HG03025 (cell line): ENCODE data around the gene BNIP1.
"Not testable (repeated sequence)": the region's sequence is repeated elsewhere in the genome, so short reads cannot be mapped to it uniquely, and the experiment has no call there.

Experiments used
- ATAC-seq: cut with Tn5 transposase; IDR thresholded peaks from one replicate; pipeline ENCODE4 v1.9.1; 2021; ENCODE audit warnings: mild to moderate bottlenecking, moderate library complexity; ENCODE audit not compliant: unreplicated experiment, low FRiP score

The BNIP1 gene

DNA sequence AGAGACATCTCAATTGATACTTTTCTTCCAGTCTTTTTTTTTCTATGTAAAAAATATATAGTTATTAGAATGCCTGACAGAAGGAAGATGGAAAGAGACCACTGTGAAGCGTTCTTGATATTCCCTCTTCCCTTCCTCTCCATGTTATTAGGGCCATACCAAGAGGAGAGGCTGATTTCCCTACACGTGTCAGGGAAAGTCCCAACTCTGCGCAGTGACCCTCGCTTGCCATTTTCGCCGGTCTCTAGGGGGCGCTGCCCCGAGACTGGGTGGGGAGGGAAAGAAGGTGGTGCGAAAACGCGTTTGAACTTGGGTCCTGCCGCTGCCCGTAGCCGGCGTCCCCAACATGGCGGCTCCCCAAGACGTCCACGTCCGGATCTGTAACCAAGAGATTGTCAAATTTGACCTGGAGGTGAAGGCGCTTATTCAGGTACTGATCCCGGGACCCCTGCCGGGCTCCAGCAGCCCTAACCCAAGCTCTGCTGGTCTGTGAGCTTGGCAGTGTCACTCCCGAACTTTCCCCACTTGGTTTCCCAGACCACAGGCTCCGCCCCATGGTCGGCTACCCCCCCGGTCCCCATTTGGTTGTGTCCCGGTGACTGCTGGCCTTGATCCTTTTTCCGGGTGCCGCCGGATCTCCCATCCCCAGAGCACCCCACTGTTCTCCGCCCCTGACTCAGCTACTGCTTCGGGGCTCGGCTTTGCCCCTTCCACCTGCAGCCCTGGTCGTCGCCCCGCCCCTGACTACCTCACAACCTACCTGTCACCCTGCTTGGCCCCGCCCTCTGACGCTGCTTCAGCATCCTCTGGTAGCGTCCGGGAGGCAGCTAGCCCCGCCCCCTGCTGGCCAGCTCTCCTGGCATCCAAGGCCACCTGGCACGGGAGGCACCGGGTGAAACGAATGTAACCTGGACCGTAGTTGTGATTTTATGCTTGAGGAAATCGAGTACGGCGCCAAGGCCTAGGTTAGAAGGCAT is at the start of gene BNIP1:
BNIP1 (plus strand) TSS at position 332 of the 977 bp plus-strand sequence; CDS start at position 347, 15 bp downstream.
- peak; percentile 92 for ATAC-seq

- ATAC-seq: no peak
These were observed 45.5 kb upstream of the BNIP1 start for GRCh38 chr5:173098787-173099186.

DNA sequence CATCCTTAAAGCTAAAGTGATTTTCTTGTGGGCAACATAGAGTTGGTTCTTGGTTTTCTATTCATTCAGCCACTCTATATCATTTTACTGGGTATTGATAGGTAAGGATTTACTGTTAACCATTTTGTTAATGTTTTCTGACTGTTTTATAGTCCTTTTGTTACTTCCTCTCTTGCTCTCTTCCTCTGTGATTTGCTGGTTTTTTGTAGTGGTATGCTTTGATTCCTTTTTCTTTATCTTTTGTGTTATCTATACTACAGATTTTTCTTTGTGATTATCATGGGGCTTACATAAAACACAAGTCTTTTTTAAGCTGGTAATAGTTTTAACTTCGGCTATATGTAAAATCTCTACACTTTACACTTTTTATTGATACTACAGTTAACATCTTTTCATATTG is 44.9 kb upstream of the BNIP1 start:
- no peak for ATAC-seq

- no peak for ATAC-seq
These were observed 43.1 kb upstream of the BNIP1 start for GRCh38 chr5:173101245-173101644.

DNA sequence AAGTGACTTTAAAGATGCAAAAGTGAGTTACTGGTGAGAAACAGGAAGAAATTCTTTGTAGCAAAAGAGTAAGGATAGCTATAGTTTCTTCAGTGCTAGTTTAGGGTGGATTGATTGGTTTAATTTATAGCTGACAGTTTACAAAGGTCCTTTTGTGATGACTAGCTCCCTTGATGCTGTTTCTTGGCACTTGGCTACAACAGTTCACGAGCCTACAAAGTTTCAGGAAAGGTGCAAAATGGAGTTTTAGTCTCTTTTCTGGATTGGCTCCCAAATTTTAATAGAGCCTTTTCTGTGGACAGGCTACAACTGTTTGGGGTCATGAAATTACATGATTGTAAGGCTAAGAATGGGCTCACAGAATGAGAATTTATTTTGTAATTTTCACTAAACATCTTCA is 40.9 kb upstream of the BNIP1 start:
- no peak for ATAC-seq

DNA sequence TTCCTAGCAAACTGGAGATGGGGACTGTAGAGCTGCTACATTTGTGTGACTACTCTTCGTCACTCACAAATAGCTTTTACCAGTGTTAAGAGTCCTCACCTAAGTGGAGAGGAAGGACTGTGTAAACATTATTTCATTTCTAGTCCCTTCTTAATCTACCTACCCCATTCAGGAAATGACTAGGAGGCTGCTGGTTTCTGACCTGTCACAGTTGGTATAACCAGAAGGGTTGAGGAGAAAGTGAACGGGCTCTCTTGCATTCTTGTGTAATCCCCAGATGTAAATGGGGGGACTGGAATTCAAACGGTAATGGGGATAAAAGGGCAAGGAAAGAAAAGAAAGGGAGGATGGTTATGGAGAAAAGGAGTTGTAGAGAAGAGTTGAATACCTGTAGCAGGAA is 35.4 kb upstream of the BNIP1 start:
- ATAC-seq: no peak

GRCh38 chr5:173114536-173114935 is 29.8 kb upstream of the BNIP1 start:
- no peak for ATAC-seq

- ATAC-seq: no peak
These were observed 24.6 kb upstream of the BNIP1 start for GRCh38 chr5:173119719-173120118.

DNA sequence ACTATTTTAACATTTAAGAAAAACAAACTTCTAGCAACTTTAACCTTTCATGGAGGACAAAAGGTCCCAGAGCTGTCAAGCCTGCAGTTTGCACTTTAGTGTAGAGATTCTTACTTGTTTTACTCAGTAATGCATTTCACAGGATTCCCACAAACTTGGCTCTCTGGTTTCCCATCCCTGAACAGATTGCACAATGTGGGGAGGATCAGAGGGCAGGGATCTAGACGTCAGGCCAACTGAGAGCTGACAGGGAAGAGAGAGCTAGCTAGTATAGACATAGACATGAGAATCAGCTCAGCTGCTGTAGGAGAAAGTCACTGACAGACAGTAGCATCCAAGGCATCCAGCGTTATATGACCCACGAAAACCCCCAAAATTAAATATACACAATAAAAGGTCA is 20.9 kb upstream of the BNIP1 start:
- no peak for ATAC-seq

GRCh38 chr5:173132166-173132565 is 12.2 kb upstream of the BNIP1 start:
- ATAC-seq: not testable (repeated sequence)

GRCh38 chr5:173138707-173139106 is 5.6 kb upstream of the BNIP1 start:
- no peak for ATAC-seq

- no peak for ATAC-seq
These were observed 4.7 kb upstream of the BNIP1 start for GRCh38 chr5:173139631-173140030.

GRCh38 chr5:173140769-173141168 is 3.6 kb upstream of the BNIP1 start:
- ATAC-seq: no peak

DNA sequence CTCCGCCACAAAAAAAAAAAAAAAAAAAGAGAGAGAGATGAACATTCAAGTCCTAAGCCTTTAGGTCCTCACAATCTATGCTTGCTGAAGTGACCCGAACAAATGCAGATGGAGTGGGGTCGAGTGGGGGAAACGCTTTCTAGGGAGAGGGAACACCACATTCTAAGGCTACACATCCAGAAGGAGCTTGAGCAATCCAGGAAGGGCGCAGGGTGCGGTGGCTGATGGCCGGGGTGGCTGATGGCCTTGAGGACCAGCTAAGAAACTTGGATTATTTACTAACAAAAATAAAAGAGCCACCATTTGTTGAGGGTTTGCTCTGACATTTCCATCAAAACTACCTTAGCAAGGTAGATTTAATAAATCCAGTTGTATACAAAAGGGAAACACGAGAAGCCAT is 764 bp upstream of the BNIP1 start:
- no peak for ATAC-seq

DNA sequence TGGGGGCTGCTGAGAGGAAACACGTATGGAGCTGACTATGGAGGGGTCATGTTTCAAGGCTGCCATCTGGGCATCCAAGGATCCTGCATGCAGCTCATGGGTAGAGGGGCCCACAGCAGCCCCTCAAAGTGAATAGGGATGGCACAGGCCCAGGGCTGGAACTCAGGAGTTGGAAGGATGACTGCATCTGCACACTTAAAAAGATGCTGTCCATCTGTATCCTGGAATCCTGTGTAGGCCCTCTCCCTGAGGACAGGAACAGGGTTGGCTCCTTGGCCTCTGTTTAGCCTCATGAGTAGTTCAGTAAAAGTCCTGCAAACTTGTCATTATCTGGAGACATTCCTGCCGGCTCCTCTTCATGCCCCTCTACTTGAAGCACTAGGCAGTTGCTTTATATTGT is 4.0 kb downstream of the BNIP1 start:
- ATAC-seq: no peak

DNA sequence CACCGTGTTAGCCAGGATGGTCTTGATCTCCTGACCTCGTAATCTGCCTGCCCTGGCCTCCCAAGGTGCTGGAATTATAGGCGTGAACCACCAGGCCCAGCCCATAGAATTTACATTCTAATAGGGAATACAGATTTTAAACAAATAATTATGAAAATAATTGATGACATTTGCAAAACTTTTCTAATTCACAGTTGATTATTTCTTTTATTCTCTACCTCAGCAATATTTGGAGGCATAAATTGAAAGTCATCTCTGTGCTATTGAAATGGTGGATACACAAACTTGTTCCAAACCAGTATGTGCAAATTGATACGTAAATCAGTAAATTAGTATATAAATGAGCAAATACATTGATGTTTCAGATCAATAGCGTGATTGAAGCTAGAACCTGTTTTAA is 8.2 kb downstream of the BNIP1 start:
- no peak for ATAC-seq

DNA sequence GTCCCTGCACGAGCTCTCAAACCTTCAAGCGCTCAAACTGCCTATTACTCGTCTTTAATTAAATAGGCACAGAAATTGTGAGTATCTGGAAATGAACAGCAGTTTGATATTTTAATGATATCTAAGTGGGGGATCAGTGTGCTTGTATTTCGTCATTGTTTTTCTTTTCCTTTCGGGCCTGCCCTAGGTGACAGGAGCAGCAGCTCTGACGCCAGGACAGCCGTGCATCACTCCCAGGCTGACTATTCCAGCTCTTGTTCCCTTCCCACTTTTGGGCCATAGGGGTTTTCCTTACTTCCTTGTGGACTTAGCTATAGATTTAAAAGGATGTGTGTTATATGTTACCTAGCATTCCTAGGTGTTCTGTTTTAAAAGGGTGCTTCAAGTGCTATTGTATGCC is 9.5 kb downstream of the BNIP1 start:
- no peak for ATAC-seq

DNA sequence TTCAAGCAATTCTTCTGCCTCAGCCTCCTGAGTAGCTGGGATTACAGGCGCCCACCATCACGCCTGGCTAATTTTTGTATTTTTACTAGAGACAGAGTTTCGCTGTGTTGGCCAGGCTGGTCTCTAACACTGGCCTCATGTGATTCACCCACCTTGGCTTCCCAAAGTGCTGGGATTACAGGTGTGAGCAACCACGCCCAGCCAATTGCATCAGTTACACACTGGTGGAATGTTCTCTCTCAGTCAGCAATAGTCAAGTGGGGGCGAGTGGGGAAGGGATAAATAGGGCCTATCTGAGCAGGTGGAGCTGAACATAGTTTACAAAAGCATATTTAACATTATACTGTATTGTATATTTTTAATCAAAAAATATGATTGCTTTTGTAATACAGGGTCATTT is 10.3 kb downstream of the BNIP1 start:
- not testable (repeated sequence) for ATAC-seq

GRCh38 chr5:173155912-173156311 is 11.6 kb downstream of the BNIP1 start:
- ATAC-seq: no peak

DNA sequence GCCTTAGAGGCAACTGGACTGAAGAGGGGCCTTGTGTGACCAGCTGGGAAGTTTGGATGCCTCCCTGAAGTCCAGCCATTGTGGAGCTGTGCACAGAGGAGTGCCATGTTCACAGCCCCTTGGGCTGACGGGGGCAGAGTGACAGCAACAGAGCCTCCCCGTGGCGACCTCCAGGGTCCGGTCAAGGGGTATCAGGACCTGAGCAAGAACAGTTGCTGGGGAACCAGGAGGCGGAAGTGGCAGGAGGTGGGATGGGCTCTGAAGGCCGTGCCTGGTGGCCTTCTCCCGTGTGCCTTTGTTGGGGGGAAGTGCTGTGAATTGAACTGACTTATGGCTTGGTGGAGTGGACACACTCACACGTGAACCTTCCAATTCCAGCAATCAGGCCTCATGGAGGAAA is 14.0 kb downstream of the BNIP1 start:
- ATAC-seq: no peak

DNA sequence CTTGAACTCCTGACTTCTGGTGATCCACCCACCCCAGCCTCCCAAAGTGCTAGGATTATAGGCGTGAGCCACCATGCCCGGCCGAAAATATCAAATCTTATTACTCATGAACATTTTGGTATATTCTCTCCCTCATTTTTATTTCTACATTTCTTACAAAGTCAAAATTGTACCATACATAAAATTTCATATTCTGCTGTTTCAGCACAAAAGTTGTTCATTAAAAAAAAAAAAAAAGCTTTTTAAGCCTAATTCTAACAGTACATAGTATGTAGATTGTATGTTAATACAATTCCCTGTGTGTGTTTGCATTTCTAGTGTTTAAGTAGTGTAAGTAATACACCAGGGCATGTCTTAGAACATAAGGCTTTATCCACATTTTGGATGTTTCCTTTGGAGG is 14.9 kb downstream of the BNIP1 start:
- ATAC-seq: no peak

GRCh38 chr5:173161148-173161547 is 16.8 kb downstream of the BNIP1 start:
- no peak for ATAC-seq
